Measurements from ENCODE around the gene VAV2.
"Not testable (repeated sequence)": the region's sequence is repeated elsewhere in the genome, so short reads cannot be mapped to it uniquely, and the experiment has no call there.

VAV2 gene

GRCh38 chr9:133959171-133959570 is 33.0 kb downstream of the VAV2 start:
- DNase-seq (ENCODE audit: low read depth): no peak
- H3K4me3 ChIP-seq (ENCODE audit: low read depth, low read length): peak overlapping the region; percentile 55
- TF ChIP-seq, protein P1, sequence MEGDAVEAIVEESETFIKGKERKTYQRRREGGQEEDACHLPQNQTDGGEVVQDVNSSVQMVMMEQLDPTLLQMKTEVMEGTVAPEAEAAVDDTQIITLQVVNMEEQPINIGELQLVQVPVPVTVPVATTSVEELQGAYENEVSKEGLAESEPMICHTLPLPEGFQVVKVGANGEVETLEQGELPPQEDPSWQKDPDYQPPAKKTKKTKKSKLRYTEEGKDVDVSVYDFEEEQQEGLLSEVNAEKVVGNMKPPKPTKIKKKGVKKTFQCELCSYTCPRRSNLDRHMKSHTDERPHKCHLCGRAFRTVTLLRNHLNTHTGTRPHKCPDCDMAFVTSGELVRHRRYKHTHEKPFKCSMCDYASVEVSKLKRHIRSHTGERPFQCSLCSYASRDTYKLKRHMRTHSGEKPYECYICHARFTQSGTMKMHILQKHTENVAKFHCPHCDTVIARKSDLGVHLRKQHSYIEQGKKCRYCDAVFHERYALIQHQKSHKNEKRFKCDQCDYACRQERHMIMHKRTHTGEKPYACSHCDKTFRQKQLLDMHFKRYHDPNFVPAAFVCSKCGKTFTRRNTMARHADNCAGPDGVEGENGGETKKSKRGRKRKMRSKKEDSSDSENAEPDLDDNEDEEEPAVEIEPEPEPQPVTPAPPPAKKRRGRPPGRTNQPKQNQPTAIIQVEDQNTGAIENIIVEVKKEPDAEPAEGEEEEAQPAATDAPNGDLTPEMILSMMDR (IDR thresholded peaks at IDR 0.05; ENCODE audit: insufficient read depth, low read depth, low read length, missing control alignments): no peak

- TF ChIP-seq, protein P1 (IDR thresholded peaks at IDR 0.05; ENCODE audit: insufficient read depth, low read depth, low read length, missing control alignments): no peak
- peak overlapping the region; percentile 55 for H3K4me3 ChIP-seq (ENCODE audit: low read depth, low read length)
- DNase-seq (ENCODE audit: low read depth): peak; percentile 80
These were observed 33.4 kb downstream of the VAV2 start for GRCh38 chr9:133958756-133959155.

DNA sequence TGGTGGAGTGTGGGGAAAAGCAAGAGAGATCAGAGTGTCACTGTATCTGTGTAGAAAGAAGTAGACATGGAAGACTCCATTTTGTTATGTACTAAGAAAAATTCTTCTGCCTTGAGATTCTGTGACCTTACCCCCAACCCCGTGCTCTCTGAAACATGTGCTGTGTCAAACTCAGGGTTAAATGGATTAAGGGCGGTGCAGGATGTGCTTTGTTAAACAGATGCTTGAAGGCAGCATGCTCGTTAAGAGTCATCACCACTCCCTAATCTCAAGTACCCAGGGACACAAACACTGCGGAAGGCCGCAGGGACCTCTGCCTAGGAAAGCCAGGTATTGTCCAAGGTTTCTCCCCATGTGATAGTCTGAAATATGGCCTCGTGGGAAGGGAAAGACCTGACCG is 34.4 kb downstream of the VAV2 start:
- not testable (repeated sequence) for DNase-seq (ENCODE audit: low read depth)
- peak overlapping the region; percentile 80 for H3K4me3 ChIP-seq (ENCODE audit: low read depth, low read length)

DNA sequence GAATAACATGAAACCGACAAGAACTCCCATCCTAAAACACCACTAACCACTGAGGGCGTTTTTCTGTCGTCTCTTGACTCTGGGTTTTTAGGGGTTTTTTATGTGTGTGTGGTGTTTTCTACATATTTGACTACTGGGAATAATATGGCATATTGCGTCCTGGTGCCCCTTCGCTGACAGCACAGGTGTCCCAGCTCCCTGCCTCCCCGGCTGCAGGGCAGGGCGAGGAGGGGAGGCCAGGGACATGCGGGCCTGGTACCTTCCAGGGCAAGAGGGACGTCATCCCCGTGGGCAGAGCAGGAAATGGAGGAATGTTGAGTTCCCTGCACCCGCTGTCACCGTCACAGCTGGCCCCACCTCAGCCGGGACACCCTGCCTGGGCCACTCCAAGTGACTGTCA is 34.8 kb downstream of the VAV2 start:
- H3K4me3 ChIP-seq (ENCODE audit: low read depth, low read length): peak overlapping the region; percentile 80
- TF ChIP-seq, protein P1 (IDR thresholded peaks at IDR 0.05; ENCODE audit: insufficient read depth, low read depth, low read length, missing control alignments): no peak
- DNase-seq (ENCODE audit: low read depth): peak; percentile 61

DNA sequence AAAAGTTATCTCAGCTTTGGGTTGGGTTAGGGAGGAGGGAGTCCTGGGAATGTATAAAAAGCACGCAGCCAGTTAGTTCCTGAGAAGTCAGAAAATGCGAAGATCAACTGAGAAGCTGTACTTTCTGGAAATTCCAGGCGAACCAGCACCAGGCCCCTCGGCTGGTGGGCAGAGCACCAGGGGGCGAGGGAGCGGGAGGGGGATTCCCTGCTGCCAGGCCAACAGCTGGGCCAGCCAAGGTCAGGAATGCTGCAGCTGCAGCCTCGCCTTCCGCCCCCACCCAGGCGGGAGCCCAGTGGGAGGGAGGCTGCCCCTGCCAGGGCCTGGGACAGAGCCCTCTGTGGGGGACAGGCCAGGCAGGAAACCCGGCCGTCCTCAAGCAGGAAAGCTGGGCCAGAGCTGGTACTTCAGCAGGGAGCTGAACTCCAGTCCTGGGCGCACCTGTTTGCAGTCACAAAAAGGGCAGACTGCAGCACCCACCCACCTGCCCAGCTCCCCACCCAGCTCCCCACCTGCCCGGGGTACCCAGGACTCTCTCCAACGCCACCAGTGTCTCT is 35.5 kb downstream of the VAV2 start:
- peak overlapping the region; percentile 80 for H3K4me3 ChIP-seq (ENCODE audit: low read depth, low read length)
- TF ChIP-seq, protein P1 (IDR thresholded peaks at IDR 0.05; ENCODE audit: insufficient read depth, low read depth, low read length, missing control alignments): no peak
- DNase-seq (ENCODE audit: low read depth): peak; percentile 50

DNA sequence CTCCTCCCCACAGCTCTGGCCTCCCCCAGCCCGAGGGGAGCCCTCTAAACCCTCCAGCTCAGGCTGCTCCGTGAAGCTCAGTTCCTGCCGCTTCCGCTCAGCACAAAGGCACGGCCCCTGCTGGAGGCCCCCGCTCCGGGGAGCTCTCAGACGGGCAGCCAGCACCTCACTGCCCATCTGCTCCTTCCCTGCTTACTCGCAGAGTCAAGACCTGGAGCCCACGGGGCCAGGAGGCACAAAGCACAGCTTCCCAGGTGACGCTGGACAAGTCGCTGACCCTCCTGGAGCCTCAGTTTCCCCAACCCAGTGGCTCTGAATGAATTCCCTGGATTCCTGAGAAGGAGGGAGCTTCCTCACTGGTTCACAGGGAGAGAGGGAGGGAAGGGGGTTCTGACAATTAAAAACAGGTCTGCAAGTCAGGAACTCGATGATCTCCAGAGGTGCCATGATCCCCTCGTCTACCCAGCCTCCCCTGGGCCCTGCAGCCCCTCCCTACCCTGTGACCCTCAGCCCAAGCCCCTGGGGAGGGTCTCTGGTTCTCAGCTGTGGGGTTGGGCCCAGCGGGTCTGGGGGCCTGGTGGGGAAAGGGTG is 36.2 kb downstream of the VAV2 start:
- DNase-seq (ENCODE audit: low read depth): peak; percentile 86
- H3K4me3 ChIP-seq (ENCODE audit: low read depth, low read length): peak overlapping the region; percentile 80

DNA sequence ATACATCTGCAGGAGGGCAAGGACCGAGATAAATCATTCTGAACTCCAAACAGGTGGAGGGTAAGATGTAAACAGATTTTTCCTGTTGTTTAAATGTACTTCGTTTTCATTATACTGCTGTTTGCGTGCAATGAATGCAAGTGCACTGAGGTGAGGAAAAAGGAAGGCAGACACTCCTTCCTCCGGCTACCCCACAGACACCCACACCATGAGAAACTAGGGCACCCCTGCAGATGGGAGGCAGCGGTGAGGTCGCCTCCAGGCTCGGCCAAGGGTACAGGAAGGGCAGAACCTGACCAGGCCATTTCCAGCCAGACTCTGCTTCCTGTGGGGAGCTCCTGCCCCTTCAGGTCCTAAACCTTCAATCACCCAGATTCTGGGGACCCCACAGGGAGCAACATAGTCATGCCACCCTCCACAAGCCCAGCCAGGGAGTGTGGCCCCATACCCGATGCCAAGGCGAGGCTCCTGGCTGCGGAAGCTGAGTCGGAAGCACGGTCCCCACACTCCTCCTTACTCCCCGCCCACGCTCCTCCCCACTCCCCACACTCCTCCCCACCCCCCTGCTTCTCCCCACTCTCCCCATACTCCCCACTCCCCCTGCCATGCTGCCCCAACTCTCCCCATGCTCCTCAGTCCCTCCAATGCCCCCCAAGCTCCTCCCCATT is 37.1 kb downstream of the VAV2 start:
- H3K4me3 ChIP-seq (ENCODE audit: low read depth, low read length): peak overlapping the region; percentile 76
- TF ChIP-seq, protein P1 (IDR thresholded peaks at IDR 0.05; ENCODE audit: insufficient read depth, low read depth, low read length, missing control alignments): no peak
- DNase-seq (ENCODE audit: low read depth): peak; percentile 82

More for the DNA sequence above, 36.2 kb downstream of the VAV2 start:
- TF ChIP-seq, protein P1 (IDR thresholded peaks at IDR 0.05; ENCODE audit: insufficient read depth, low read depth, low read length, missing control alignments): peak; percentile 11
